Keratinocyte (primary cell): Measurements from ENCODE around the gene PPP1R26.

Experiments
- CTCF ChIP-seq, 3 experiments: IDR thresholded peaks in 1 of 3; conservative IDR thresholded peaks in 1 of 3; optimal IDR thresholded peaks in 1 of 3; 2 replicates in 2 of 3; 3 replicates in 1 of 3; pipeline versions ENCODE3 to v1.5.1; 2011; ENCODE audit warnings: low read length in 3 of 3, mild to moderate bottlenecking in 3 of 3, moderate library complexity in 2 of 3, control low read depth in 1 of 3, inconsistent platforms in 1 of 3; ENCODE audit not compliant: insufficient read depth in 2 of 3; ENCODE audit errors: extremely low read depth in 1 of 3
- EZH2 ChIP-seq: IDR thresholded peaks from one replicate; pipeline ENCODE4 v1.6.1; 2012; ENCODE audit warnings: inconsistent platforms, mild to moderate bottlenecking, low read length, moderate library complexity

GRCh38 chr9:135456436-135457104, 23.0 kb upstream of the PPP1R26 start:
- TF ChIP-seq CTCF (optimal IDR thresholded peaks at IDR 0.05 in 1 of 3, IDR thresholded peaks at IDR 0.05 in 1 of 3, conservative IDR thresholded peaks at IDR 0.05 in 1 of 3; ENCODE audit: extremely low read depth in 1 of 3, insufficient read depth in 2 of 3, low read length in 3 of 3): no peak
- no peak for TF ChIP-seq EZH2
